HepG2 (cell line): ENCODE data around the gene PLIN1. TPM values are rescaled to one million over a fixed set of nuclear protein-coding genes. Genes with fewer than 3 reads are reported as not detected.

ENCODE experiments used
- ARNTL ChIP-seq: sonication (generic); formaldehyde crosslinking; IDR thresholded peaks from 2 replicates; pipeline ENCODE4 v1.4.0; 2020; ENCODE audit warnings: mild to moderate bottlenecking, missing genetic modification reagents
- EED ChIP-seq: sonication (generic); formaldehyde crosslinking; IDR thresholded peaks from 2 replicates; pipeline ENCODE4 v1.5.0; 2020; ENCODE audit warnings: mild to moderate bottlenecking, missing genetic modification reagents
- EP300 ChIP-seq, 3 experiments: sonication (generic) in 1 of 3; formaldehyde crosslinking in 1 of 3; IDR thresholded peaks; 2 replicates each; pipeline versions ENCODE4 v1.5.1 to v1.6.1; 2011 to 2020; ENCODE audit warnings: low read depth in 2 of 3, low read length in 2 of 3, borderline replicate concordance in 1 of 3, improper control_type of control experiment in 1 of 3, mild to moderate bottlenecking in 1 of 3, missing genetic modification reagents in 1 of 3, moderate library complexity in 1 of 3
- GZF1 ChIP-seq: sonication (generic); formaldehyde crosslinking; IDR thresholded peaks from 2 replicates; pipeline ENCODE4 v1.5.1; 2020; ENCODE audit warnings: mild to moderate bottlenecking, missing genetic modification reagents
- HMG20B ChIP-seq: conservative IDR thresholded peaks from 2 replicates; pipeline ENCODE4 v1.6.1; 2016; ENCODE audit warnings: missing genetic modification reagents, missing compliant biosample characterization
- IKZF1 ChIP-seq: fragments of 450-650 bp; IDR thresholded peaks from 2 replicates; pipeline ENCODE4 v1.7.1; 2016
- ISX ChIP-seq: sonication (generic); formaldehyde crosslinking; conservative IDR thresholded peaks from 2 replicates; pipeline ENCODE4 v1.5.0; 2020; ENCODE audit warnings: missing genetic modification reagents
- NRL ChIP-seq: sonication (generic); formaldehyde crosslinking; IDR thresholded peaks from 2 replicates; pipeline ENCODE4 v1.5.0; 2020; ENCODE audit warnings: missing genetic modification reagents, mild to moderate bottlenecking, moderate library complexity, borderline replicate concordance
- ONECUT2 ChIP-seq: sonication (generic); formaldehyde crosslinking; IDR thresholded peaks from 2 replicates; pipeline ENCODE4 v1.4.0; 2020; ENCODE audit warnings: missing genetic modification reagents
- POGZ ChIP-seq: sonication (generic); formaldehyde crosslinking; IDR thresholded peaks from 2 replicates; pipeline ENCODE4 v1.4.0; 2020; ENCODE audit warnings: mild to moderate bottlenecking, missing genetic modification reagents
- SP1 ChIP-seq, 2 experiments: fragments of 450-650 bp in 1 of 2; sonication (generic) in 1 of 2; formaldehyde crosslinking in 1 of 2; IDR thresholded peaks; 2 replicates each; pipeline versions ENCODE4 v1.4.0 to v1.6.1; 2016 to 2020; ENCODE audit warnings: missing genetic modification reagents in 1 of 2
- ZBTB7B ChIP-seq: sonication (generic); formaldehyde crosslinking; IDR thresholded peaks from 2 replicates; pipeline ENCODE4 v1.4.0; 2020; ENCODE audit warnings: missing genetic modification reagents
- ZNF264 ChIP-seq: sonication (generic); formaldehyde crosslinking; IDR thresholded peaks from 2 replicates; pipeline ENCODE4 v1.4.0; 2020; ENCODE audit warnings: missing genetic modification reagents
- ZNF333 ChIP-seq: sonication (generic); formaldehyde crosslinking; IDR thresholded peaks from 2 replicates; pipeline ENCODE4 v1.4.0; 2020; ENCODE audit warnings: mild to moderate bottlenecking, missing genetic modification reagents, borderline replicate concordance
- ZNF788 ChIP-seq: sonication (generic); formaldehyde crosslinking; IDR thresholded peaks from 2 replicates; pipeline ENCODE4 v1.5.0; 2020; ENCODE audit warnings: mild to moderate bottlenecking, missing genetic modification reagents, borderline replicate concordance
- ZNF850 ChIP-seq: sonication (generic); formaldehyde crosslinking; conservative IDR thresholded peaks from 2 replicates; pipeline ENCODE4 v1.9.0; 2021; ENCODE audit warnings: mild to moderate bottlenecking, missing genetic modification reagents
- ZNF879 ChIP-seq: sonication (generic); formaldehyde crosslinking; IDR thresholded peaks from 2 replicates; pipeline ENCODE4 v1.8.1; 2023; ENCODE audit warnings: missing genetic modification reagents
- ZSCAN29 ChIP-seq: sonication (generic); formaldehyde crosslinking; conservative IDR thresholded peaks from 2 replicates; pipeline ENCODE4 v1.4.0; 2020; ENCODE audit warnings: mild to moderate bottlenecking, missing genetic modification reagents
- ZSCAN30 ChIP-seq: sonication (generic); formaldehyde crosslinking; IDR thresholded peaks from 2 replicates; pipeline ENCODE4 v1.5.0; 2020; ENCODE audit warnings: mild to moderate bottlenecking, missing genetic modification reagents
- polyA plus RNA-seq, 8 experiments: library from polyadenylated mRNA; depleted of rRNA in 3 of 8; stranded (reverse) in 7 of 8; unstranded in 1 of 8; fragments of >200 nt; fragmentation: Illumina TruSeq in 4 of 8; extraction: Trizol in 4 of 8; gene quantifications; 2 replicates each; pipeline versions ENCODE4 v1.2.1 to v1.2.3, GENCODE V29; 2011 to 2016; ENCODE audit warnings: low read depth in 4 of 8, missing spikeins in 1 of 8, mixed read lengths in 1 of 8; ENCODE audit not compliant: insufficient read depth in 1 of 8
- total RNA-seq, 5 experiments: library from RNA; depleted of rRNA; stranded (reverse); fragments of >200 nt; fragmentation: Illumina TruSeq; extraction: Trizol; gene quantifications; 2 replicates each; pipeline ENCODE4 v1.2.3, GENCODE V29; 2016; ENCODE audit warnings: low read depth in 1 of 5
- TF ChIP-seq, protein P1 (sequence below): sonication (generic); formaldehyde crosslinking; IDR thresholded peaks from 2 replicates; pipeline ENCODE4 v1.4.0; 2020; ENCODE audit warnings: missing genetic modification reagents
- TF ChIP-seq, protein P2 (sequence below): sonication (generic); formaldehyde crosslinking; conservative IDR thresholded peaks from 2 replicates; pipeline ENCODE4 v1.4.0; 2020; ENCODE audit warnings: mild to moderate bottlenecking, missing genetic modification reagents, moderate library complexity
- TF ChIP-seq, protein P3 (sequence below): sonication (generic); formaldehyde crosslinking; IDR thresholded peaks from 2 replicates; pipeline ENCODE4 v1.4.0; 2020; ENCODE audit warnings: missing genetic modification reagents, borderline replicate concordance

Gene PLIN1
- total and polyA plus RNA-seq, 2 of the 13 experiments (the other 11 are each of a cell fraction or from before 2014, with no cell fraction given) = 0.74 to 1.2 TPM

DNA sequence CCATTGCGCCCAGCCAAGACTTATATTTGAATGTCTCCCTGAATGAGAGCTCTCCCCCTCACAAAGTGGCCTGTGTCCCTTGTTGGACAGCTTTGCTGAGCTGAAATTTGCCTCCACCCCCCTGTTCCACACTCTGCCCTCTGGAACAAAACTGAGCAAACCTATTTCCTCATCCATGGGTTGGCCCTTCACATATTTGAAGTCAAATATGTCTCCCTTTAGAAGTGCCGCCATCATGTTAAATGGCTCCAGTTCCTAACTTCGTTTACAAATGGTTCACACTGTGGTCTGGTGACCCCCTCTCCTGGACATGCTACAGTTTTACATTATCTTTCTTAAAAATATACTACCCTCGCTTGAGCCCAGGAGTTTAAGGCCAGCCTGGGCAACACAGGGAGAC lies 4.6 kb downstream of the PLIN1 start (continued):
- TF ChIP-seq, protein P1, sequence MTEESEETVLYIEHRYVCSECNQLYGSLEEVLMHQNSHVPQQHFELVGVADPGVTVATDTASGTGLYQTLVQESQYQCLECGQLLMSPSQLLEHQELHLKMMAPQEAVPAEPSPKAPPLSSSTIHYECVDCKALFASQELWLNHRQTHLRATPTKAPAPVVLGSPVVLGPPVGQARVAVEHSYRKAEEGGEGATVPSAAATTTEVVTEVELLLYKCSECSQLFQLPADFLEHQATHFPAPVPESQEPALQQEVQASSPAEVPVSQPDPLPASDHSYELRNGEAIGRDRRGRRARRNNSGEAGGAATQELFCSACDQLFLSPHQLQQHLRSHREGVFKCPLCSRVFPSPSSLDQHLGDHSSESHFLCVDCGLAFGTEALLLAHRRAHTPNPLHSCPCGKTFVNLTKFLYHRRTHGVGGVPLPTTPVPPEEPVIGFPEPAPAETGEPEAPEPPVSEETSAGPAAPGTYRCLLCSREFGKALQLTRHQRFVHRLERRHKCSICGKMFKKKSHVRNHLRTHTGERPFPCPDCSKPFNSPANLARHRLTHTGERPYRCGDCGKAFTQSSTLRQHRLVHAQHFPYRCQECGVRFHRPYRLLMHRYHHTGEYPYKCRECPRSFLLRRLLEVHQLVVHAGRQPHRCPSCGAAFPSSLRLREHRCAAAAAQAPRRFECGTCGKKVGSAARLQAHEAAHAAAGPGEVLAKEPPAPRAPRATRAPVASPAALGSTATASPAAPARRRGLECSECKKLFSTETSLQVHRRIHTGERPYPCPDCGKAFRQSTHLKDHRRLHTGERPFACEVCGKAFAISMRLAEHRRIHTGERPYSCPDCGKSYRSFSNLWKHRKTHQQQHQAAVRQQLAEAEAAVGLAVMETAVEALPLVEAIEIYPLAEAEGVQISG (CRISPR knock-in tag) = no peak
- no peak for TF ChIP-seq IKZF1
- TF ChIP-seq, protein P2, sequence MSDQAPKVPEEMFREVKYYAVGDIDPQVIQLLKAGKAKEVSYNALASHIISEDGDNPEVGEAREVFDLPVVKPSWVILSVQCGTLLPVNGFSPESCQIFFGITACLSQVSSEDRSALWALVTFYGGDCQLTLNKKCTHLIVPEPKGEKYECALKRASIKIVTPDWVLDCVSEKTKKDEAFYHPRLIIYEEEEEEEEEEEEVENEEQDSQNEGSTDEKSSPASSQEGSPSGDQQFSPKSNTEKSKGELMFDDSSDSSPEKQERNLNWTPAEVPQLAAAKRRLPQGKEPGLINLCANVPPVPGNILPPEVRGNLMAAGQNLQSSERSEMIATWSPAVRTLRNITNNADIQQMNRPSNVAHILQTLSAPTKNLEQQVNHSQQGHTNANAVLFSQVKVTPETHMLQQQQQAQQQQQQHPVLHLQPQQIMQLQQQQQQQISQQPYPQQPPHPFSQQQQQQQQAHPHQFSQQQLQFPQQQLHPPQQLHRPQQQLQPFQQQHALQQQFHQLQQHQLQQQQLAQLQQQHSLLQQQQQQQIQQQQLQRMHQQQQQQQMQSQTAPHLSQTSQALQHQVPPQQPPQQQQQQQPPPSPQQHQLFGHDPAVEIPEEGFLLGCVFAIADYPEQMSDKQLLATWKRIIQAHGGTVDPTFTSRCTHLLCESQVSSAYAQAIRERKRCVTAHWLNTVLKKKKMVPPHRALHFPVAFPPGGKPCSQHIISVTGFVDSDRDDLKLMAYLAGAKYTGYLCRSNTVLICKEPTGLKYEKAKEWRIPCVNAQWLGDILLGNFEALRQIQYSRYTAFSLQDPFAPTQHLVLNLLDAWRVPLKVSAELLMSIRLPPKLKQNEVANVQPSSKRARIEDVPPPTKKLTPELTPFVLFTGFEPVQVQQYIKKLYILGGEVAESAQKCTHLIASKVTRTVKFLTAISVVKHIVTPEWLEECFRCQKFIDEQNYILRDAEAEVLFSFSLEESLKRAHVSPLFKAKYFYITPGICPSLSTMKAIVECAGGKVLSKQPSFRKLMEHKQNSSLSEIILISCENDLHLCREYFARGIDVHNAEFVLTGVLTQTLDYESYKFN (CRISPR knock-in tag) = peak; percentile 57; the same call in 1 of the 2 replicates
- TF ChIP-seq, protein P3, sequence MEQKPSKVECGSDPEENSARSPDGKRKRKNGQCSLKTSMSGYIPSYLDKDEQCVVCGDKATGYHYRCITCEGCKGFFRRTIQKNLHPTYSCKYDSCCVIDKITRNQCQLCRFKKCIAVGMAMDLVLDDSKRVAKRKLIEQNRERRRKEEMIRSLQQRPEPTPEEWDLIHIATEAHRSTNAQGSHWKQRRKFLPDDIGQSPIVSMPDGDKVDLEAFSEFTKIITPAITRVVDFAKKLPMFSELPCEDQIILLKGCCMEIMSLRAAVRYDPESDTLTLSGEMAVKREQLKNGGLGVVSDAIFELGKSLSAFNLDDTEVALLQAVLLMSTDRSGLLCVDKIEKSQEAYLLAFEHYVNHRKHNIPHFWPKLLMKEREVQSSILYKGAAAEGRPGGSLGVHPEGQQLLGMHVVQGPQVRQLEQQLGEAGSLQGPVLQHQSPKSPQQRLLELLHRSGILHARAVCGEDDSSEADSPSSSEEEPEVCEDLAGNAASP (CRISPR knock-in tag) = no peak
- no peak for TF ChIP-seq NRL (CRISPR knock-in tag)
- no peak for TF ChIP-seq ZNF788 (CRISPR knock-in tag)
- no peak for TF ChIP-seq ZNF879 (CRISPR knock-in tag)
- TF ChIP-seq ISX = no peak
- no peak for TF ChIP-seq EED (CRISPR knock-in tag)
- TF ChIP-seq HMG20B (CRISPR knock-in tag) = no peak
- TF ChIP-seq SP1 (IDR thresholded peaks at IDR 0.05) = no peak
- TF ChIP-seq SP1 (CRISPR knock-in tag; IDR thresholded peaks at IDR 0.05) = no peak
- no peak for TF ChIP-seq ONECUT2 (CRISPR knock-in tag)
- no peak for TF ChIP-seq GZF1
- peak in 1 of 2 experiments; percentile 70; a peak in 1 of 4 replicates for TF ChIP-seq EP300 (IDR thresholded peaks at IDR 0.05; ENCODE audit: low read depth in 2 of 2, low read length in 2 of 2)
- TF ChIP-seq EP300 (CRISPR knock-in tag; IDR thresholded peaks at IDR 0.05; ENCODE audit: borderline replicate concordance) = no peak
- TF ChIP-seq ZSCAN29 (CRISPR knock-in tag) = no peak
- no peak for TF ChIP-seq ZNF264 (CRISPR knock-in tag)
- TF ChIP-seq ZNF850 (CRISPR knock-in tag) = no peak
- TF ChIP-seq ARNTL = no peak
- TF ChIP-seq ZNF333 (CRISPR knock-in tag) = no peak
- 0 out of 2 replicates have a peak, but pooled peaks have one; percentile 15 for TF ChIP-seq ZBTB7B (CRISPR knock-in tag)
- no peak for TF ChIP-seq ZSCAN30 (CRISPR knock-in tag)
- 0 out of 2 replicates have a peak, but pooled peaks have one; percentile 55 for TF ChIP-seq POGZ
